Measurements from ENCODE around the gene ANKRD9. TPM values are rescaled to one million over a fixed set of nuclear protein-coding genes. Genes with fewer than 3 reads are reported as not detected.
"Not testable (repeated sequence)": the region's sequence is repeated elsewhere in the genome, so short reads cannot be mapped to it uniquely, and the experiment has no call there.

The ANKRD9 gene
- total RNA-seq, 1 experiment from 2014 or later, result 8.4 TPM

- H3K36me3 Mint-ChIP-seq (ENCODE audit: insufficient read depth, unreplicated experiment), result no peaks in the 10 kb centered on the region
- no TSS peak for BruUV-seq (replicated peaks)
- H3K4me1 Mint-ChIP-seq (ENCODE audit: insufficient read depth, unreplicated experiment), result peaks cover 29% of the 10 kb centered on the region
- no peak overlapping the region for H3K27ac Mint-ChIP-seq (ENCODE audit: low read depth, unreplicated experiment)
- no peaks in the 10 kb centered on the region for H3K9me3 Mint-ChIP-seq (ENCODE audit: unreplicated experiment)
- ChIA-PET CTCF (interaction anchor here (0.6 to 1.4 kb wide), 4 partner anchors 12 to 129 kb away, joined by 3 to 5 read pairs (median 4); no protein-coding TSS in a partner anchor), POLR2A (interaction anchor here (0.6 to 1.8 kb wide), 7 partner anchors 11 to 984 kb away, joined by 3 to 9 read pairs (median 5); no protein-coding TSS in a partner anchor)
- no peaks in the 10 kb centered on the region for H3K27me3 Mint-ChIP-seq (ENCODE audit: insufficient read depth, unreplicated experiment)
- intact Hi-C loops (cut with micrococcal nuclease), result no loop called here
- DNase-seq (ENCODE audit: unreplicated experiment), result peak; percentile 40
- no peak overlapping the region for H3K4me3 Mint-ChIP-seq (ENCODE audit: unreplicated experiment)
- no peak for TF ChIP-seq CTCF (IDR thresholded peaks at IDR 0.05; ENCODE audit: unreplicated experiment)
Observed at GRCh38 chr14:102544046-102544746, 34.6 kb upstream of the ANKRD9 start.

- POLR2A ChIA-PET, result interaction anchor here (1.4 to 2.2 kb wide), 3 partner anchors 9 to 39 kb away, joined by 3 to 10 read pairs (median 8); no protein-coding TSS in a partner anchor
- BruUV-seq (replicated peaks), result no TSS peak
- peak; percentile 30 for DNase-seq (ENCODE audit: unreplicated experiment)
- Mint-ChIP-seq H3K4me1 (ENCODE audit: insufficient read depth, unreplicated experiment) (peaks cover 29% of the 10 kb centered on the region), H3K9me3 (ENCODE audit: unreplicated experiment) (no peaks in the 10 kb centered on the region), H3K27me3 (ENCODE audit: insufficient read depth, unreplicated experiment) (no peaks in the 10 kb centered on the region), H3K4me3 (ENCODE audit: unreplicated experiment) (no peak overlapping the region), H3K36me3 (ENCODE audit: insufficient read depth, unreplicated experiment) (no peaks in the 10 kb centered on the region), H3K27ac (ENCODE audit: low read depth, unreplicated experiment) (no peak overlapping the region)
- TF ChIP-seq CTCF (IDR thresholded peaks at IDR 0.05; ENCODE audit: unreplicated experiment), result no peak
- intact Hi-C loops (cut with micrococcal nuclease), result no loop called here
- CTCF ChIA-PET, result interaction anchor here (0.6 to 1.1 kb wide), 3 partner anchors 14 to 236 kb away, joined by 3 to 5 read pairs (median 3); no protein-coding TSS in a partner anchor
Observed at GRCh38 chr14:102541771-102542170, 32.2 kb upstream of the ANKRD9 start.

GRCh38 chr14:102541029-102541491 is 31.5 kb upstream of the ANKRD9 start:
- H3K27me3 Mint-ChIP-seq (ENCODE audit: insufficient read depth, unreplicated experiment); intact Hi-C loops (cut with micrococcal nuclease); BruUV-seq (replicated peaks): not testable (repeated sequence)

GRCh38 chr14:102540315-102541028 is 30.9 kb upstream of the ANKRD9 start:
- peak; percentile 90 for DNase-seq (ENCODE audit: unreplicated experiment)
- Mint-ChIP-seq H3K27ac (ENCODE audit: low read depth, unreplicated experiment) (peak overlapping the region; percentile 35), H3K27me3 (ENCODE audit: insufficient read depth, unreplicated experiment) (no peaks in the 10 kb centered on the region), H3K4me1 (ENCODE audit: insufficient read depth, unreplicated experiment) (peaks cover 23% of the 10 kb centered on the region), H3K9me3 (ENCODE audit: unreplicated experiment) (no peaks in the 10 kb centered on the region), H3K4me3 (ENCODE audit: unreplicated experiment) (no peak overlapping the region), H3K36me3 (ENCODE audit: insufficient read depth, unreplicated experiment) (no peaks in the 10 kb centered on the region)
- ChIA-PET POLR2A (interaction anchor here (0.7 to 2.1 kb wide), 7 partner anchors 8 to 63 kb away, joined by 3 to 13 read pairs (median 4); no protein-coding TSS in a partner anchor), CTCF (interaction anchor here (0.7 to 1.0 kb wide), 2 partner anchors 25 to 54 kb away, joined by 3 read pairs; no protein-coding TSS in a partner anchor)
- intact Hi-C loops (cut with micrococcal nuclease), result no loop called here
- no peak for TF ChIP-seq CTCF (IDR thresholded peaks at IDR 0.05; ENCODE audit: unreplicated experiment)
- no TSS peak for BruUV-seq (replicated peaks)

More at GRCh38 chr14:102541029-102541491, 31.5 kb upstream of the ANKRD9 start:
- H3K4me1 Mint-ChIP-seq (ENCODE audit: insufficient read depth, unreplicated experiment), result peaks cover 29% of the 10 kb centered on the region
- ChIA-PET POLR2A (interaction anchor here (0.8 to 2.2 kb wide), 7 partner anchors 9 to 63 kb away, joined by 3 to 13 read pairs (median 7); no protein-coding TSS in a partner anchor), CTCF (interaction anchor here (0.6 to 1.1 kb wide), 3 partner anchors 13 to 24 kb away, joined by 3 read pairs; no protein-coding TSS in a partner anchor)
- not testable (repeated sequence) for H3K36me3 Mint-ChIP-seq (ENCODE audit: insufficient read depth, unreplicated experiment); H3K4me3 Mint-ChIP-seq (ENCODE audit: unreplicated experiment); H3K9me3 Mint-ChIP-seq (ENCODE audit: unreplicated experiment); DNase-seq (ENCODE audit: unreplicated experiment)
- H3K27ac Mint-ChIP-seq (ENCODE audit: low read depth, unreplicated experiment), result peak overlapping the region; percentile 35

Measured in MCF 10A (cell line).